H9 (cell line): ENCODE data around the gene LYZL6. TPM values are rescaled to one million over a fixed set of nuclear protein-coding genes. Genes with fewer than 3 reads are reported as not detected.

Experiments used
- DNase-seq: peaks from one replicate; pipeline ENCODE4 v3.0.0-alpha.2; 2017
- H2AFZ ChIP-seq: one replicate; pipeline ENCODE4 v1.6.1; 2013; ENCODE audit warnings: mild to moderate bottlenecking, low read length, control low read depth, moderate library complexity
- H2AK5ac ChIP-seq: 2 replicates; pipeline ENCODE4 v1.6.1; 2013; ENCODE audit warnings: low read length, control low read depth, mixed read lengths; ENCODE audit not compliant: insufficient read length
- H2BK120ac ChIP-seq: one replicate; pipeline ENCODE4 v1.6.1; 2013; ENCODE audit warnings: low read depth, mild to moderate bottlenecking, low read length, control low read depth, inconsistent platforms; ENCODE audit not compliant: poor library complexity, severe bottlenecking
- H2BK12ac ChIP-seq: 2 replicates; pipeline ENCODE4 v1.6.1; 2013; ENCODE audit warnings: low read length, control low read depth, mixed read lengths, low read depth; ENCODE audit not compliant: insufficient read length
- H2BK15ac ChIP-seq: 2 replicates; pipeline ENCODE4 v1.6.1; 2013; ENCODE audit warnings: low read depth, low read length, control low read depth
- H2BK20ac ChIP-seq: one replicate; pipeline ENCODE4 v1.6.1; 2013; ENCODE audit warnings: low read depth, mild to moderate bottlenecking, low read length, control low read depth, inconsistent platforms; ENCODE audit not compliant: poor library complexity, severe bottlenecking
- H2BK5ac ChIP-seq: 2 replicates; pipeline ENCODE4 v1.6.1; 2013; ENCODE audit warnings: low read length, control low read depth, mixed read lengths; ENCODE audit not compliant: insufficient read length
- H3K14ac ChIP-seq: 2 replicates; pipeline ENCODE4 v1.6.1; 2013; ENCODE audit warnings: low read length, control low read depth; ENCODE audit not compliant: insufficient read depth
- H3K18ac ChIP-seq: 2 replicates; pipeline ENCODE4 v1.6.1; 2013; ENCODE audit warnings: low read depth, mild to moderate bottlenecking, mixed read lengths, low read length, control low read depth; ENCODE audit not compliant: insufficient read length
- H3K23ac ChIP-seq: 2 replicates; pipeline ENCODE4 v1.6.1; 2013; ENCODE audit warnings: low read length, control low read depth, mixed read lengths, low read depth; ENCODE audit not compliant: insufficient read length
- H3K23me2 ChIP-seq: 2 replicates; pipeline ENCODE4 v1.6.1; 2013; ENCODE audit warnings: low read depth, mild to moderate bottlenecking, mixed read lengths, low read length, control low read depth; ENCODE audit not compliant: insufficient read length, poor library complexity, severe bottlenecking
- H3K27ac ChIP-seq: 2 replicates; pipeline ENCODE4 v1.5.1; 2013; ENCODE audit warnings: low read length, control low read depth, mixed read lengths, low read depth; ENCODE audit not compliant: insufficient read length
- H3K27me3 ChIP-seq: 2 replicates; pipeline ENCODE4 v1.6.1; 2013; ENCODE audit warnings: low read length, control low read depth, inconsistent platforms; ENCODE audit not compliant: insufficient read depth
- H3K4ac ChIP-seq: 2 replicates; pipeline ENCODE4 v1.6.1; 2013; ENCODE audit warnings: low read depth, mild to moderate bottlenecking, control low read depth, inconsistent platforms, low read length, moderate library complexity
- H3K4me1 ChIP-seq: 2 replicates; pipeline ENCODE4 v1.6.1; 2013; ENCODE audit warnings: low read length, control low read depth, inconsistent platforms; ENCODE audit not compliant: insufficient read depth
- H3K4me2 ChIP-seq: 2 replicates; pipeline ENCODE4 v1.6.1; 2013; ENCODE audit warnings: low read length, control low read depth, mixed read lengths; ENCODE audit not compliant: insufficient read length, insufficient read depth
- H3K56ac ChIP-seq: 2 replicates; pipeline ENCODE4 v1.6.1; 2013; ENCODE audit warnings: low read depth, mild to moderate bottlenecking, mixed read lengths, low read length, control low read depth; ENCODE audit not compliant: insufficient read length
- H3K79me1 ChIP-seq: 2 replicates; pipeline ENCODE4 v1.6.1; 2013; ENCODE audit warnings: low read depth, mild to moderate bottlenecking, moderate library complexity, low read length, control low read depth, inconsistent platforms; ENCODE audit not compliant: insufficient read depth, poor library complexity, severe bottlenecking
- H3K79me2 ChIP-seq: 2 replicates; pipeline ENCODE4 v1.6.1; 2013; ENCODE audit warnings: low read length, control low read depth, inconsistent platforms; ENCODE audit not compliant: insufficient read depth
- H3K9ac ChIP-seq: 2 replicates; pipeline ENCODE4 v1.6.1; 2013; ENCODE audit warnings: low read length, control low read depth, mixed read lengths; ENCODE audit not compliant: insufficient read length; ENCODE audit errors: extremely low read depth
- H3K9me3 ChIP-seq: one replicate; pipeline ENCODE4 v1.6.1; 2013; ENCODE audit warnings: low read depth, low read length, inconsistent platforms; ENCODE audit not compliant: control insufficient read depth
- H3T11ph ChIP-seq: one replicate; pipeline ENCODE4 v1.6.1; 2013; ENCODE audit warnings: mild to moderate bottlenecking, low read length, control low read depth, inconsistent platforms
- H4K20me1 ChIP-seq: one replicate; pipeline ENCODE4 v1.6.1; 2013; ENCODE audit not compliant: control insufficient read depth, insufficient read length, insufficient read depth
- H4K5ac ChIP-seq: 2 replicates; pipeline ENCODE4 v1.6.1; 2013; ENCODE audit warnings: low read depth, mild to moderate bottlenecking, mixed read lengths, low read length, control low read depth; ENCODE audit not compliant: insufficient read length
- H4K8ac ChIP-seq: replicated peaks from 2 replicates; pipeline ENCODE4 v1.6.1; 2013; ENCODE audit warnings: low read length, control low read depth, mixed read lengths, low read depth; ENCODE audit not compliant: insufficient read length
- H4K91ac ChIP-seq: 2 replicates; pipeline ENCODE4 v1.6.1; 2013; ENCODE audit warnings: low read depth, mild to moderate bottlenecking, moderate library complexity, mixed read lengths, low read length, control low read depth; ENCODE audit not compliant: insufficient read length
- H3K27ac Mint-ChIP-seq, 3 experiments: 2 replicates in 2 of 3; 3 replicates in 1 of 3; pipeline ENCODE4 v1.8.0; 2020 to 2021; ENCODE audit warnings: mixed read lengths in 3 of 3, mild to moderate bottlenecking in 1 of 3, moderate library complexity in 1 of 3
- H3K27me3 Mint-ChIP-seq: 2 replicates; pipeline ENCODE4 v1.8.0; 2021; ENCODE audit warnings: low read depth, mild to moderate bottlenecking, moderate library complexity, mixed read lengths
- H3K36me3 Mint-ChIP-seq, 3 experiments: 2 replicates in 2 of 3; 3 replicates in 1 of 3; pipeline ENCODE4 v1.8.0; 2020 to 2021; ENCODE audit warnings: low read depth in 3 of 3, mixed read lengths in 3 of 3; ENCODE audit not compliant: insufficient read depth in 1 of 3
- H3K4me1 Mint-ChIP-seq, 2 experiments: 2 replicates each; pipeline ENCODE4 v1.8.0; 2020; ENCODE audit warnings: mixed read lengths in 2 of 2
- H3K4me3 Mint-ChIP-seq, 2 experiments: 2 replicates in 1 of 2; 3 replicates in 1 of 2; pipeline ENCODE4 v1.8.0; 2020 to 2021; ENCODE audit warnings: mild to moderate bottlenecking in 2 of 2, mixed read lengths in 2 of 2, moderate library complexity in 1 of 2
- H3K9me3 Mint-ChIP-seq, 2 experiments: 2 replicates in 1 of 2; 3 replicates in 1 of 2; pipeline ENCODE4 v1.8.0; 2020; ENCODE audit warnings: mild to moderate bottlenecking in 2 of 2, mixed read lengths in 2 of 2, moderate library complexity in 1 of 2
- WGBS: extraction: QIAGEN DNeasy Blood & Tissue Kit; methylation state at CpG from one replicate; pipeline ENCODE4 v1.1.7; 2013; ENCODE audit warnings: missing lambda C conversion rate, low lambda C conversion rate, mixed read lengths; ENCODE audit not compliant: insufficient read length; ENCODE audit errors: extremely low coverage; 5-methylcytosine and 5-hydroxymethylcytosine counted together
- total RNA-seq: library from RNA; stranded (reverse); gene quantifications from 2 replicates; pipeline ENCODE4 v1.2.1, GENCODE V29; 2021
- TF ChIP-seq, protein P1 (sequence below): fragments of 200-600 bp; sonication (generic); conservative IDR thresholded peaks from 3 replicates; pipeline ENCODE4 v1.8.0; 2021; ENCODE audit warnings: antibody characterized with exemption, mild to moderate bottlenecking

Gene LYZL6
- total RNA-seq, 1 experiment from 2014 or later: not detected

DNA sequence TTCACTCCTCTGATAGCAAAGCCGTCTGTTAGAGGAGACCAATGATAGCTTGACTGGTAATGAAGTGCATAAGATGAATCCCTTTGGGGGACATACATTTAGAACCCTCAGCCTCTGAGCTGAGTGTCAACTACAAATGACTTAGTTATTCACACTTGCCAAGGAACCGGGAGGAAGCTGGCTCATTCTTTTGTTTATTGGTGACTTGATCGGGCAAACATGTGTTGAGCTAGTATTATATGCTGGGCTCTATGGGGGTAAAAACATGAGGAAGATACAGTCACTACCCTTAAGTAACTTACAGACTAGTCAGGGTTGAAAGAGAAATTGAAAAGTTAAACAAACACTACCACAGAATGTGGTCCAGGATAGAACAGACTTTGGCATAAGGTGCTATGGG is 34.8 kb upstream of the LYZL6 start:
- Histone ChIP-seq H3K56ac (no peak overlapping the region), H3K79me2 (no peaks in the 10 kb centered on the region), H3K4ac (no peak overlapping the region), H3K9me3 (no peaks in the 10 kb centered on the region), H3K14ac (no peak overlapping the region), H2BK120ac (no peak overlapping the region), H2AK5ac (no peak overlapping the region), H4K5ac (no peak overlapping the region), H3T11ph (no peak overlapping the region), H3K4me1 (no peaks in the 10 kb centered on the region), H4K91ac (no peak overlapping the region), H2BK20ac (no peak overlapping the region), H2AFZ (no peak overlapping the region), H3K27ac (no peak overlapping the region), H3K18ac (no peak overlapping the region), H3K23ac (no peak overlapping the region), H3K4me2 (no peak overlapping the region), H3K23me2 (no peaks in the 10 kb centered on the region), H3K9ac (no peak overlapping the region), H4K20me1 (no peaks in the 10 kb centered on the region), H2BK5ac (no peak overlapping the region), H3K79me1 (no peaks in the 10 kb centered on the region), H2BK12ac (no peak overlapping the region), H2BK15ac (no peak overlapping the region), H4K8ac (no peak overlapping the region), H3K27me3 (no peaks in the 10 kb centered on the region)
- Mint-ChIP-seq H3K36me3 (no peaks in the 10 kb centered on the region), H3K4me3 (no peak overlapping the region), H3K27me3 (peaks cover 2% of the 10 kb centered on the region), H3K27ac (no peak overlapping the region), H3K9me3 (no peaks in the 10 kb centered on the region), H3K4me1 (peaks cover 3 to 5% of the 10 kb centered on the region in 2 experiments; a peak in 2 of 4 replicates)
- DNase-seq: no peak
- TF ChIP-seq, protein P1, sequence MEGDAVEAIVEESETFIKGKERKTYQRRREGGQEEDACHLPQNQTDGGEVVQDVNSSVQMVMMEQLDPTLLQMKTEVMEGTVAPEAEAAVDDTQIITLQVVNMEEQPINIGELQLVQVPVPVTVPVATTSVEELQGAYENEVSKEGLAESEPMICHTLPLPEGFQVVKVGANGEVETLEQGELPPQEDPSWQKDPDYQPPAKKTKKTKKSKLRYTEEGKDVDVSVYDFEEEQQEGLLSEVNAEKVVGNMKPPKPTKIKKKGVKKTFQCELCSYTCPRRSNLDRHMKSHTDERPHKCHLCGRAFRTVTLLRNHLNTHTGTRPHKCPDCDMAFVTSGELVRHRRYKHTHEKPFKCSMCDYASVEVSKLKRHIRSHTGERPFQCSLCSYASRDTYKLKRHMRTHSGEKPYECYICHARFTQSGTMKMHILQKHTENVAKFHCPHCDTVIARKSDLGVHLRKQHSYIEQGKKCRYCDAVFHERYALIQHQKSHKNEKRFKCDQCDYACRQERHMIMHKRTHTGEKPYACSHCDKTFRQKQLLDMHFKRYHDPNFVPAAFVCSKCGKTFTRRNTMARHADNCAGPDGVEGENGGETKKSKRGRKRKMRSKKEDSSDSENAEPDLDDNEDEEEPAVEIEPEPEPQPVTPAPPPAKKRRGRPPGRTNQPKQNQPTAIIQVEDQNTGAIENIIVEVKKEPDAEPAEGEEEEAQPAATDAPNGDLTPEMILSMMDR: no peak
- WGBS: no CpG with 5 or more reads among the region's 3 CpGs
